Ureter (tissue), 1 donor: ENCODE results near the gene OPN1MW3. TPM values are rescaled to one million over a fixed set of nuclear protein-coding genes. Genes with fewer than 3 reads are reported as not detected.
"Not testable (repeated sequence)": the region's sequence is repeated elsewhere in the genome, so short reads cannot be mapped to it uniquely, and the experiment has no call there.

Experiments
- DNase-seq: peaks from one replicate; pipeline ENCODE4 v3.0.0-alpha.2; 2020; ENCODE audit warnings: low spot score
- total RNA-seq: library from RNA; stranded (reverse); gene quantifications from one replicate; pipeline ENCODE4 v1.2.4, GENCODE V29; 2023
- donor health status: DM: yes; HTN: yes; CAD: no.

Gene OPN1MW3
- total RNA-seq, 1 donor from 2014 or later: not detected

- no peak for DNase-seq
These were observed 38.4 kb downstream of the OPN1MW3 start, which contains the start of gene TKTL1 for GRCh38 chrX:154295664-154296310. TKTL1 (plus strand) TSS chrX:154295795; CDS start chrX:154295860, 65 bp downstream.

GRCh38 chrX:154296731-154297130 is 39.3 kb downstream of the OPN1MW3 start:
- DNase-seq: no peak

GRCh38 chrX:154298312-154298711 is 40.9 kb downstream of the OPN1MW3 start:
- DNase-seq: no peak

- no peak for DNase-seq
These were observed 43.4 kb downstream of the OPN1MW3 start for GRCh38 chrX:154300816-154301215.

GRCh38 chrX:154302998-154303397 is 45.6 kb downstream of the OPN1MW3 start:
- DNase-seq: not testable (repeated sequence)

- DNase-seq: no peak
These were observed 46.1 kb downstream of the OPN1MW3 start for GRCh38 chrX:154303476-154303875.

- DNase-seq: no peak
These were observed 47.5 kb downstream of the OPN1MW3 start for GRCh38 chrX:154304846-154305245.

GRCh38 chrX:154305541-154306205 is 48.3 kb downstream of the OPN1MW3 start:
- DNase-seq: no peak

GRCh38 chrX:154307202-154307601 is 49.8 kb downstream of the OPN1MW3 start:
- DNase-seq: no peak

- DNase-seq: peak; percentile 74
These were observed 50.9 kb downstream of the OPN1MW3 start for GRCh38 chrX:154308108-154308946.

GRCh38 chrX:154309041-154309775 is 51.8 kb downstream of the OPN1MW3 start:
- no peak for DNase-seq

GRCh38 chrX:154310616-154311536 is 53.5 kb downstream of the OPN1MW3 start:
- no peak for DNase-seq

- no peak for DNase-seq
These were observed 54.7 kb downstream of the OPN1MW3 start for GRCh38 chrX:154312116-154312515.

GRCh38 chrX:154313147-154313546 is 55.8 kb downstream of the OPN1MW3 start:
- DNase-seq: no peak

GRCh38 chrX:154315416-154315815 is 58.0 kb downstream of the OPN1MW3 start:
- DNase-seq: no peak

GRCh38 chrX:154317391-154317995 is 60.1 kb downstream of the OPN1MW3 start:
- DNase-seq: no peak

- no peak for DNase-seq
These were observed 63.0 kb downstream of the OPN1MW3 start for GRCh38 chrX:154320406-154320805.
